ENCODE measurements around the gene THNSL1.

The THNSL1 gene

GRCh38 chr10:25061711-25062449, 45.5 kb downstream of the THNSL1 start:
- no peak for DNase-seq

- DNase-seq, result no peak
Observed at GRCh38 chr10:25063157-25063556, 46.7 kb downstream of the THNSL1 start.

- no peak for DNase-seq
Observed at GRCh38 chr10:25063644-25064043, 47.2 kb downstream of the THNSL1 start.

- no peak for DNase-seq
Observed at GRCh38 chr10:25064401-25064800, 48.0 kb downstream of the THNSL1 start.

GRCh38 chr10:25065761-25066476, 49.5 kb downstream of the THNSL1 start:
- no peak for DNase-seq

GRCh38 chr10:25068152-25069058, 52.0 kb downstream of the THNSL1 start:
- DNase-seq, result no peak

GRCh38 chr10:25071227-25071626, 54.8 kb downstream of the THNSL1 start:
- DNase-seq, result no peak

GRCh38 chr10:25072786-25073185, 56.4 kb downstream of the THNSL1 start:
- no peak for DNase-seq

GRCh38 chr10:25075825-25076224, 59.4 kb downstream of the THNSL1 start:
- DNase-seq, result no peak
